KG1 (cell line): ENCODE data around the gene FOSL1.

Source experiments
- DNase-seq: peaks from one replicate; lab custom pipeline; 2025; lab: John Stamatoyannopoulos, UW

The FOSL1 gene

DNA sequence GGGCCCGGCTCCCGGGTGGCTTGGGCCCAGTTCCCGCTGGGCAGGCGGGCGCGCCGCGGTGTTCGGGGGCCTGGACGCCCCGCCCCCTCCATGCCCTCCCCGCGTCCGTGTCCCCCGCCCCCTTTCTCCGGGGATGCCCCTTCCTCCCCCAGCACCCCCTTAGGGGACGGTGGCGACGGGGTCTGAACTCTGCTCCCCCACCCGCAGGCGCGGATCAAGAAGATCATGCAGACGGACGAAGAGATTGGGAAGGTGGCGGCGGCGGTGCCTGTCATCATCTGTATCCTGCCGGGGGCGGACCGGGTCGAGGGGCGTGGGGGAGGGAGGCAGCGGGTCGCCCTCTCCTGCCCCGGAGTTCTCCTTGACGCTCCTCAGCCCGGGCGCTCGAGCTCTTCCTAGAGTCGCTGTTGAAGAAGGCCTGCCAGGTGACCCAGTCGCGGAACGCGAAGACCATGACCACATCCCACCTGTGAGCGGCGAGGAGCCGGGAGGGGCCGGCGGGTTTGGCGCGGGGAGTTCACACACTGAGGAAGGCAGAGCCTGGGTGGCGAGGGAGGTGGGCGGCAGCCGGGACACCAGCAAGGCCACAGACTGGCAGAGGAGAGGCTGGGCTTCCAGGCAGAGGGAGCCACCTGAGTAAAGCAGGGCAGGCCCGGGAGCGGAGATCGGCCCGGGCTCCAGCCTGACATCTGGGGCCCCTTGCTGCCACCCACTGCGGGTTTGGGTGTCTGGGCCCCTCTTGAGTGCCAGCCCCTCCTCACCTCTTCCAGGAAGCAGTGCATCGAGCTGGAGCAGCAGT, 19.6 kb upstream of the FOSL1 start:
- peak; percentile 76 for DNase-seq

DNA sequence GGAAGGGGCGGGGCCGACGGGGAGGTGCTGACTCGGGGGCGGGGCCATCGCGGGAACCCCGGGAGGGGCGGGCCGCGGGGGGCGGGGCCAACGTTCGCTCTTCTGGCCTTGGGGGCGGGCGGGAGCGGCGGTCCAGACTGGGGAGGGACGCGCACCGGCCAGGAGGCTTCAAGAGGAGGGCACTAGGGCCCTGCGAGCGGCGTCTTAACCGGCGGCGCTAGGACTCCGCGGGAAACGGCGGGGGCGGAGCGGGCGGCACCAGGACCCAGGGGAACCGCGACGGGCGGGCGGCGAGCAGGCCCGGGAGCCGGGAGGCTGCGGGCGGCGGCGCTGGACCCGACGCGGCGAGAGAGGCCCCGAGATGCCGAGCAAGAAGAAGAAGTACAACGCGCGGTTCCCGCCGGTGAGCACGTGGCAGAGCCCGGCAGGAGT, 19.0 kb upstream of the FOSL1 start, which contains the start of gene DRAP1:
TSS of gene DRAP1 (plus strand) at position 286 of the 432 bp plus-strand sequence. CDS start at position 362, 76 bp downstream.
- DNase-seq = peak; percentile 96

DNA sequence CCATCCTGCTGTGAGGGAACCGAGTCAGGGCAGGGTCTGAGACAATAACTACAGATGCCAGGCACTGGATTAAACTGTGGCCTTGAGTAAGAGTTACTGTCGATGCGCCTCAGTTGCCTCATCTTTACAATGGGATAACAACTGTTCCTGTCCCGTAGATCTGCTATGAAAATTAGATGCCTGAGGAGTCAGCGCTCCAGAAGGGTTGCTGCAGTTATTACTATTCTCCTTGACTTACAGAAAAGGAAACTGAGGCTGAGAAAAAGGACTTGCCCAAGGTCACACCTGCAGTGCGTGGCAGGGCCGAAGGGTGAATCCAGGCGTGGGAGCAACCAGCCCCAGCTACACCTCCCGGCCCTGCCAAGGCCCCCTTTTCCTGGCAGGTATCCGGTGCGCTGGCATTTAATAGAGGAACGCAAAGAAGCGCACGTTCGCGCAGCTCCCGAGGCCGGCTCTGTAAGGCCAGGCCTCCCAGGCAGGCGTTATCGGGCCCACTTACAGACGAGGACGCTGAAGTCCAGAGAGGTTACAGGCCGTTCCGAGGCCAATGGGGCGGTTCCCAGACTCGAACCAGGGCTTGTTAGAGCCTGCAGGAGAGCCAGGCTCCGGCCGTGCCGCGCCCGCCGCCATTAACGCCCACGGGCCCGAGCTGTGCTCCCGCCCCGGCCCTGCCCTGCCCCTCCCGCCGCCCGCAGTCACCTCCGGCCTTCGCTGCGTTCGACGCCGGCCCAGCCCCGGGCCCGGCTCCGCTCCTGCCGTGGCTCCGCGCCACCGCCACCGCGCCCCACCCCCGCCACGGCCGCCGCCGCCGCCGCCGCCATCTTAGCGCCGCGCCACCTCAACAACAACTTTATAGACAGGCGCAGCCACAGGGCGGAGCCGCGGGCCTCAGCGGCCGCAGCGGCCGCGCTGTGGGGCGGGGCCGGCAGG, 18.3 kb upstream of the FOSL1 start, which contains the start of gene C11orf68:
TSS of gene C11orf68 (minus strand) at position 852 of the 930 bp plus-strand sequence. CDS start at position 821, 31 bp downstream.
- no peak for DNase-seq

DNA sequence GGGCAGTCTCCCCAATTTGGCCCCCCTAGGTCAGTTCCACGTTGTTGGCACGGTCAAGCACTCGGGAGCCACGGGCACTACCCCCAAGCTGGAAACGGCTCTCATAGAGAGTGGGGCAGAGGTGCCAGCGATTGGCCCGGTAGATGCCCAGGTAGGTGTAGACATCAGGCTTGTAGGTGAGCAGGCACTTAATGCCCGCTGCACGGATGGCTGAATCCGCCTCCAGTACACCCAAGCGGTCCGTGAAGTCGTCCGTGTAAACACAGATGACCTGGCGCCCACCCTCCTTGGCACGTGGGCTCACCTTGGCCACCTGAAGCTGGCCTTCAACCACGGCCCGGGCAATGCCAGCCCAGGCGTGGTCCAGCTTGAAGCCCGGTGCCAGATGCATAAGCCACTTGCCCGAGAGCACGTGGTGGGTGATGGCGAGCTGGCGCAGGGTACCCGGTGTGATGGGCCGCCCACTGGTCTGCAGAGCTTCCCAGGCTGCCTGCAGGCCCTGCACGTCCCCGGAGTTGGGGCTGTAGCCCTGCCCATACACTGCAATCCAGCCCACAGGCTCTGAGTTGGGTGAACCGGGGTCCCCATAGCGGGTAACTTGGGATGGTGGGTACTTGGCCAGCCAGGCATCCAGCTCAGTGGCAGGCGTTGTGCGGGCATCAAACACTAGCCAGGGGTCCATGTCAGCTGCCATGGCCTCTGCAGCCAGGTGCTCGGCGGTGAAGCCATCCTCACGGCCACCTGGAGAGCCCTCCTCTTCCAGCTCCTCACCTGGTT, 17.4 kb upstream of the FOSL1 start:
- no peak for DNase-seq

DNA sequence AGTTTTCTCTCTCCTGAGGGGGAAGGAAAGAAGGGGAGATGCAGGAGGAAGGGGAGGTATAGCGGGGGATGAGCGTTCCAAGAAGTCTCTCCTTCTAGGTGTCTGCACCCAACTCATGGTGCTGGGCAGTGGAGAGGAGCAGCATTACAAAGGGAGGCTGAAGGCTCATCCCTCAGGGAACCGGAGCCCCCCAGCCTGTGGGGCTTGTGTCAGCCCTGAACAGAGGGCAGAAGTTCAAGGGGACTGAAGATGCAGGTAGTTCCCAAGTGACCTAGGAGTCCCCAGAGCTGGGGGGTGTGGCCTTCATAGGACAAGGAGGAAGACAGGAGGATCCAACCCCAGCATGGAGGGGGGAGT, 16.9 kb upstream of the FOSL1 start:
- no peak for DNase-seq

DNA sequence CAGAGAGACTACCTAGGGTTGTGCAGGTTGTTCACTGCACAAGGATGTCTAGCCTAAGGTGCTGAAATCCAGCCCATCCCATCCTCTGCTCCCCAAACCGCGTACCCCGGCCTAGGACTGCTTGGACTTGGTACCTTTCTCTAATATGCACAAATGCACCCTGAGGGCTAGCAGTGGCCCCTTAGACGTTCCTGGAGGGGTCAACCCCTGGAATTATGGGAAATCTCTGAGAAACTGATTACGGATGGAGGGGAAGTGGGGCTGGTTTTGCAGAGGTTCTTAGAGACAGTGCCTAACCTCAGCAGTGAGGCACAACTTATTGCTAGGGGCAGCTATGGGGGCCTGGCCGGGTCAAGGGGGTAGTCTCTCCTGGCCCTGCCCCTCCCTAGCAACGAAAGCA, 16.2 kb upstream of the FOSL1 start:
- no peak for DNase-seq

DNA sequence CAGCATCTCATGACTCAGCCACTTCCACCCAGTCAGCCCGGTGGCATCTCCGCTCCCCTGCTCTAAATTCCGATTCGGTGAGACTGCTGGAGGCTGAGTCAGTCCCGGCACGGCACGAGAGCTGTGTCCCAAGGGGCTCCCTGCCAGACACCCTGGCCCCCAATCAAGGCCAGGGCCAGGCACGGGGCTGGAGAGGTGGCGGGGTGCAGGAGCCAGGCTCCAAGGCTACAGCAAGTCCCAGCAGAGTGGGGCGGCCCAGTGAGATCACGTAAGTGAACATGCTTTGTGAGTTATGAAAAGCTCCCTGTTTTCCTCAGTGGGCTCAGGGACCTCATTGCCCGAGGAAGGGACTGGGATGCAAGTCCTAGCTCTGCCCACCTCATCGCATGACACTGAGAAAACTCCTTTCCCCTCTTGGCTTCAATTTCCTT, 15.6 kb upstream of the FOSL1 start:
- no peak for DNase-seq

DNA sequence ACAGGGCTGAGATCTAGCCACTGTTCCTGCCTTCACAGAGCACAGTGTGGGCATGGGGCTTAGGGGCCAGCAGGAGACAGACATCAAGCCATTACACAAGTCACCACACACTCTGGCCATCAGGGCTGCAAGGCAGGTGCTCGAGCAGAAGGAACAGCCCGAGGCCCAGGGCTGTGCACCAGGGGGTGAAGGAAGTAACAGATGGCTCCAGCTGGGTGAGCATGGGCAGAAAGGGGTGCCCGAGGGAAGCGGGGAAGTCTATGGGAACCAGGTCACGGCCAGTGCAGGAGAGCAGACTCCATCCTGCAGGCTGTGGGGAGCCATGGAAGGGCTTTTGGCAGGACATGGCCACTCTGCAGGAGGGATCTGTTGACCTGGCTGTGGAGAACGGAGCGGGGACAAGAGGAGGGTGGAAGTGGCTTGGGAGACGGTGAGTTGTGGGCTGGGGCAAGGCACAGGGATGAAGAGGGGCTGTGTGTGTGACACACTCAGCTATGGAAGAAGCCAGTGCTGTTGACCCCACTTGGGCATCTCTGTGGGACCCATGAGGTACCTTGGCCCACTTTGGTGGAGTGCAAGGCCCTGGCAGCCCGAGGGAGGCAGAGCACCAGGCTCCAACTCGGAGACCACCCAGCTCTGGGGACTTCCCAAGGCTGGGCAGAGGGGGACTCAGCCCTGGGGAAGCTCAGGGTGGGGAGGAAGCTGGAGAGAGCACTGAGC, 15.1 kb upstream of the FOSL1 start:
- DNase-seq = no peak

DNA sequence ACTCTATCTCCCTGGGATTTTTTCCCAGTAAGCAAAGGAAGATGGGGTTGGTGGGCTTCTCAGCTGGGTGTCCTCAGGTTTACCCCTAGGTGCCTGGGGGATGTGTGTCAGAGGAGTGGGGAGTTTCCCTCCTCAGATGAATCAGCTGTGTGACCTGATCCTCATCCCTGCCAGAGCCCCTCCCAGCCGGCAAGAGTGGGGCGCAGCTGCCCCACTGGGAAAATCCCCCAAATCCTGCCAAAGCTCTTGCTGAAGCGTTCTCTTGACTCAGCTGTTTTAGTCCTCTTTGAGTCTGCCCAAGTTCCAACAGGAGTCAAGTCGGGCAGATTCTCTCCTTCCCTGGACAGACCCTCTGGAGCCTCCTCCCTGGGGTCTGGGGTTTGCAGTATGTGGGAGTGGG, 12.7 kb upstream of the FOSL1 start:
- no peak for DNase-seq

DNA sequence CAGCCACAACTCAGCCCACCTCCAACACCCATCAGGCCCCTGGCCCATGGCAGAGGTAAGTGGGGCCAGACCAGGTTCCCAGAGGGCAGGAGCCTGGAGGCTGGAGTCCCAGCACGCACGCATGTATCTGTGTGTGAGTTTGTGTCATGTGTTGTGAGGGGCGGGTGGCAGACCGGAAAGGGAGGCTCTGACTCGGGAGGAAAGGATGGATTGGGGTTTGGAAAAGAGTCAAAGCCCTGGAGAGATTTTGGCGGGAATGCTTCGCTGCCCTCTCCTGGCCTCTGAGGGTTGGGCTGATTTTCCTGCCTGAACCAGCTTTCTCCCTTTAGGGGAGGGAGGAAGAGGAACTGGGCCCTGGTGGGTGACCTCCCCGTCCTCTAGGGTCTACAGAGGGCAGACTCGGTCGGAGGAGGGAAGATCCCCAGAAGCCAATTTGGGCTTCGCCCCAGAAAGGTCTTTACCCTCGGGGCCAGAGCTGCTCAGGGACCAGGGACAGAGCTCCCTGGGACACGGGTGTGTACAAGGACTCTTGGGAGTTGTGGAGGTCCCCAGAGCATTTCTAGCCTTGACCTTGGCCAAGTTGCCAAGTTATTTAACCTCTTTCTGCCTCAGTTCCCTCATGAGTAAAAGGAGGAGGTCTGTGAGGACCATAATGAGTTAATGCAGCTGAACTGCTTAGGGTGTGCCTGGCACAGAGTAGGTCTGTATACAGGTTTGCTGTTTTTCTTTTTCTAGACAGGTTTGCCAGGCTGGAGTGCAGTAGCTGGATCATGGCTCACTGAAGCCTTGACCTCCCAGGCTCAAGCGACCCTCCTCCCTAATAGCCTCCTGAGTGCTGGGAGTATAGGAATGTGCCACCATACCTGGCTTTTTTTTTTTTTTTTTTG, 11.7 kb upstream of the FOSL1 start:
- no peak for DNase-seq

DNA sequence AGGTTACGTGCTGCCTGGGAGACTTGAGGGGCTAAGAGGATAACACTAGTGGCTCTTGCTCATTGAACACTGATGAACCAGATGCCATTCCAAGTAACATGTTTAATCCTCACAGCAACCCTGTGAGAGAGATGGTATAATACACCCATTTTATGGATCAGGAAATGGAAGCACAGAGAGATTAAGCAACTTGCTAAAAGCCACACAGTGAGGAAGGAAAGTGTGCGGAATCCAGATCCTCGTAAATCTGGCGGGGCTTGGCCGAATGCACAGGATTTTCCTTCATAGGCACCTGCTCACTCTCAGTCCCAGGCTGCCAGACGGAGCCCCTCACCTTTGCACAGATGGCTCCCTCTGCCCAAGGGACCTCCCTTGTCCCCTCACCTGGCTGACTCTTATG, 7.7 kb upstream of the FOSL1 start:
- no peak for DNase-seq

DNA sequence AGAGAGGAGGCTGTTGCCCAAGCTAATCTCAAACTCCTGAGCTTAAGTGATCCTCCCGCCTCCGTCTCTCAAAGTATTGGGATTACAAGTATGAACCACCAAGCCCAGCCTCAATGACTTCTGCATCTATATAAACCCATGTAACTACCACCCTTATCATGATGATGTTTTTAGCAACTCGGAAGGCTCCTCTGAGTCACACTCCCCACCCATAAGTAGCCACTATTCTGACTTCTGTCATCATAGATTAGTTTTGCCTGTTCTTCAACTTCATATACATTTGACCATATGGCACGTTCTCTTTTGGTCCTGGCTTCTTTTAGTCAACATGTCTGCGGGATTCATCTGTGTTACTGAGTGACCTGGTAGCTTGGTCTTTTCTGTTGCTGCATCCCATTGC, 6.4 kb upstream of the FOSL1 start:
- no peak for DNase-seq

DNA sequence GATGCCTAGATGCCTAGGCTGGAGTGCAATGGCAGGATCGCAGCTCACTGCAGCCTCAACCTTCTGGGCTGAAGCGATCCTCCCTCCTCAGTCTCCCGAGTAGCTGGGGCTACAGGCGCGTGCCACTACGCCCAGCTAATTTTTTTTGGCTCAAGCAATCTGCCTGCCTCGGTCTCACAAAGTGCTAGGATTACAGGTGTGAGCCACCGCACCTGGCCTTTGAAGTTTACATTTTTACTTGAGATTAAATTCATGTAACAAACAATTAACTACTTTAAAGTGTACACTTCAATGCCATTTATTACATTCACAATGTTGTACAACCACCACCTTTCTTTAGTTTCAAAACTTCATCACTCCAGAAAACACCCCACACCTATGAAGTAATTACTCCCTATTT, 3.5 kb upstream of the FOSL1 start:
- no peak for DNase-seq

DNA sequence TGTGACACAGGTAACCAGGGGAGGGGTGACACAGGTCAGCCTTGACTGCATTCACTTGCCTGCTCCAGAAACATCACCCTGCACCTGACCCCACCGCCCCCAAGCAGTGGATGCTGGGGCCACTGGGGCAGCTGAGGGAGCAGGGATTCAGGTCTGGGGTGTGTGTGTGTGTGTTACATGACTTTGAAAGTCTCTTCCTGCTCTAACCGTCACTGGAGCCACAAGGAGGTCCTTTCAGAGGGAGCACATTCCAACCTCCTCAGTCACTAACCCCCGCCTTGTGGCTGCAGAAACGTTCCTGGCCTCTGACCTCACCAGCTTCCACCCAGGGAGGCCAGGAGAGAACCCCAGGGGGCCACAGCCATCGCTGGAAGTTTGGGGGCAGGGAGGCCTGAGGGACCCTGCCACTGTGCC, 2.9 kb upstream of the FOSL1 start:
- no peak for DNase-seq

DNA sequence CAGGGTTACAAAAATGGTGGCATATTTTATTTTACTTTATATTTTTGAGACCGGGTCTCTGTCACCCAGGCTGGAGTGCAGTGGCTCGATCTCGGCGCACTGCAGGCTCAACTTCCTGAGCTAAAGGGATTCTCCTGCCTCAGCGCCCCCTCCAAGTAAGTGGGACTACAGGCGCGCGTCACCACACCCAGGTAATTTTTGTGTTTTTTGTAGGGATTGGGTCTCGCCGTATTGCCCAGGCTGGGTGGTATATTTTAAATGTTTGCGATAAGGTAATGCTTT, 652 bp upstream of the FOSL1 start:
- DNase-seq = no peak

DNA sequence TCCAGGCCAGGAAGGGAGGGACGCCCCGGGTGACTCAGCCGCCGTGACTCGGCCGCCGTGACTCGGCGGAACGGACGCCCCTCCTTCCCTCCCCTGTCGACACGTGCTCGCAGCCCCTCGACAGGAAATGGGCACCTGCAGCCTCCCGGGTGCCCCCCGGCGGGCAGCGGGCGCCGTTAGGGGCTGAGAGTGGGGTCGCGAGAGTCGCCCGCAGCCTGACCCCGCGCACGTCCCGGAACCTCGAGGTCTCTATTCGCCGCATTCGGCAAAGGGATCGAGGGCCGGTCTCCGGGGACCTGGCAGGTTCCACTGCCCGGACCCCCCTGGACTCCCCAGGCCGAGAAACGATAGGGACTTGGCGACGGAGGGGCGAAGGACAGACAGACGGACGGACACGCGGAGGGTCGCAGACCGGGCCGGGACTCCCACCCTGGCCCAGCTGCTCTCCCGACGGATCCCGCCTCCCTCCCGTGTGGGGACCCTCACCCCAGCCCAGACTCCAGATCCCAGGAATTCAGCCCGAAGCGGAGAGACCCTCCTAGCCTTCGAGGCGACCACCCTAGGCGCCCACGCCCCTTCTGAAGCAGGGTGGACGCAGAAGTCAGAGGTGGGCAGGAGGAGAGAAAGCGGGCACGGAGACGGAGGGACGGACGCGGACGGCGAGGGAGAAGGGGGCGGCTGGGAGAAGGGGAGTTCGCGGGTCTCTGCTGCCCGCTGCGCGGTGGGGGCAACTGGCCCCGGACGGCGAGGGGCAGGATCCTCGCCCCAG, 648 bp downstream of the FOSL1 start:
- no peak for DNase-seq

DNA sequence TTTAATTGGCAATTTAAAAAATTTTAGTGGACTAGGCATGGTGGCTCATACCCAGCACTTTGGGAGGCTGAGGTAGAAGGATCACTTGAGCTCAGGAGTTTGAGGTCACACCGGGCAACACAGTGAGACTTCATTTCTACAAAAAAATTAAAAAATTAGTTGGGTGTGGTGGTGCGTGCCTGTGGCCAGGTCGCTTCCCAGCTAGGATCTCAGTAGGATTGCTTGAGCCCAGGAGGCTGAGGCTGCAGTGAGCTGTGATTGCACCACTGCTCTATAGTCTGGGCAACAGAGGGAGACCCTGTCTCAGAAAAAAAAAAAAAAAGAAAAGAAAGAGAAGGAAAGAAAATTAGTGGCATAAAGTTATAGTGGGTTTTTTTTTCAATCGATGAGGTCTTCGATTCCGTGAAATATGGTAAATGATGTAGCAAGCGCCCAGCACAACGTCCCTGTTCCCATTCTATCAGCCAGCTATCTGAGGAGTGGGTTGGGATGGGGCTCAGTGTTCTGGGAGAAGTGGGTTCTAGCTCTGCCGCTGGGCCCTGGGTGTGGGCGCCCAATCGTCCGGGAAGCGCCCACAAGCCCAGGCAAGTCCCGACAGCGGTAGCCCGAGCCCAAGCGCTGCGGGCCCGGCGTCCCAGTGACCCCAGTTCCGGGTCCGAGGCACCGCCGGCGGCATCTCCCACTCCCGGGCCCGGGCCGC, 1.4 kb downstream of the FOSL1 start:
- DNase-seq = no peak

DNA sequence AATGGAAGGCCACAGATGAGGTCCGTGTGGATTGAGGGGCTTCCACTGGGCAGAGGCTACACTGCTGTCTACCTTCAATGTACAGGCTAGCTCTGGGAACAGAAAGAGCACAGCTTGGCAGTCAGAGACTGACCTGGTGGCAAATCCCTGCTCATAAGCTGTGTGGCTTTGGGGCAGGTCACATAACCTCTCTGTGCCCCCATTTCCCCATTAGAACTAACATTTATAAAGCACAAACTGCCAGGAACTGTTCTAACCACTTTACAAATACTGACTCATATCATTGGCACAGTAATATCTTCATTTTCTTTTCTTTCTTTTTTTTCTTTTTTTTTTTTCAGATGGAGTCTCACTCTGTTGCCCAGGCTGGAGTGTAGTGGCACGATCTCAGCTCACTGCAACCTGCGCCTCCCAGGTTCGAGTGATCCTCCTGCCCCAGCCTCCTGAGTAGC, 3.1 kb downstream of the FOSL1 start:
- no peak for DNase-seq
